Calu3 (cell line): ENCODE data around the gene CHAT. TPM values are rescaled to one million over a fixed set of nuclear protein-coding genes. Genes with fewer than 3 reads are reported as not detected.

Experiments
- BruUV-seq: library from RNA; stranded (reverse); fragments of 400-500 nt; replicated peaks from 2 replicates; lab custom pipeline; 2021; lab: Mats Ljungman, UMichigan
- CTCF ChIA-PET: fragments of 300-600 bp; sonication (Branson Sonifier 250); formaldehyde crosslinking; loops from one replicate; lab custom pipeline; 2022; ENCODE audit warnings: antibody characterized with exemption; lab: Charles Lee
- DNase-seq: peaks from one replicate; pipeline ENCODE4 v3.0.0; 2022
- H3K27ac Mint-ChIP-seq: one replicate; pipeline ENCODE4 v1.8.0; 2022; ENCODE audit warnings: mixed read lengths; ENCODE audit not compliant: unreplicated experiment
- H3K27me3 Mint-ChIP-seq: one replicate; pipeline ENCODE4 v1.8.0; 2022; ENCODE audit warnings: mixed read lengths; ENCODE audit not compliant: unreplicated experiment
- H3K36me3 Mint-ChIP-seq: one replicate; pipeline ENCODE4 v1.8.0; 2022; ENCODE audit warnings: mild to moderate bottlenecking, moderate library complexity, mixed read lengths; ENCODE audit not compliant: insufficient read depth, unreplicated experiment
- H3K4me1 Mint-ChIP-seq: one replicate; pipeline ENCODE4 v1.8.0; 2022; ENCODE audit warnings: mild to moderate bottlenecking, low read depth, mixed read lengths; ENCODE audit not compliant: unreplicated experiment
- H3K4me3 Mint-ChIP-seq: one replicate; pipeline ENCODE4 v1.8.0; 2022; ENCODE audit warnings: mild to moderate bottlenecking, low read depth, moderate library complexity, mixed read lengths; ENCODE audit not compliant: unreplicated experiment
- H3K9me3 Mint-ChIP-seq: one replicate; pipeline ENCODE4 v1.8.0; 2022; ENCODE audit warnings: low read depth, mixed read lengths; ENCODE audit not compliant: unreplicated experiment
- intact Hi-C: fragments of 100-400 bp; cut with micrococcal nuclease; formaldehyde crosslinking; loops from one replicate; pipeline ENCODE4 v1.10.0; 2022; ENCODE audit not compliant: unreplicated experiment
- total RNA-seq: library from RNA; stranded (reverse); gene quantifications from 2 replicates; pipeline ENCODE4 v1.2.3, GENCODE V29; 2022
- TF ChIP-seq, protein P1 (sequence below): fragments of 200-600 bp; IDR thresholded peaks from one replicate; pipeline ENCODE4 v1.8.0; 2022; ENCODE audit warnings: antibody characterized with exemption; ENCODE audit not compliant: unreplicated experiment

The CHAT gene
- total RNA-seq, 1 experiment from 2014 or later, result not detected

- CTCF ChIA-PET, result no interaction called here
- Mint-ChIP-seq H3K4me3 (no peak overlapping the region), H3K36me3 (no peaks in the 10 kb centered on the region), H3K4me1 (no peaks in the 10 kb centered on the region), H3K27me3 (no peaks in the 10 kb centered on the region), H3K9me3 (no peaks in the 10 kb centered on the region), H3K27ac (no peak overlapping the region)
- intact Hi-C loops, result no loop called here
- no peak for DNase-seq
- TF ChIP-seq, protein P1, sequence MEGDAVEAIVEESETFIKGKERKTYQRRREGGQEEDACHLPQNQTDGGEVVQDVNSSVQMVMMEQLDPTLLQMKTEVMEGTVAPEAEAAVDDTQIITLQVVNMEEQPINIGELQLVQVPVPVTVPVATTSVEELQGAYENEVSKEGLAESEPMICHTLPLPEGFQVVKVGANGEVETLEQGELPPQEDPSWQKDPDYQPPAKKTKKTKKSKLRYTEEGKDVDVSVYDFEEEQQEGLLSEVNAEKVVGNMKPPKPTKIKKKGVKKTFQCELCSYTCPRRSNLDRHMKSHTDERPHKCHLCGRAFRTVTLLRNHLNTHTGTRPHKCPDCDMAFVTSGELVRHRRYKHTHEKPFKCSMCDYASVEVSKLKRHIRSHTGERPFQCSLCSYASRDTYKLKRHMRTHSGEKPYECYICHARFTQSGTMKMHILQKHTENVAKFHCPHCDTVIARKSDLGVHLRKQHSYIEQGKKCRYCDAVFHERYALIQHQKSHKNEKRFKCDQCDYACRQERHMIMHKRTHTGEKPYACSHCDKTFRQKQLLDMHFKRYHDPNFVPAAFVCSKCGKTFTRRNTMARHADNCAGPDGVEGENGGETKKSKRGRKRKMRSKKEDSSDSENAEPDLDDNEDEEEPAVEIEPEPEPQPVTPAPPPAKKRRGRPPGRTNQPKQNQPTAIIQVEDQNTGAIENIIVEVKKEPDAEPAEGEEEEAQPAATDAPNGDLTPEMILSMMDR, result no peak
- no TSS peak for BruUV-seq
These were observed 36.5 kb upstream of the CHAT start for GRCh38 chr10:49577182-49577925.

GRCh38 chr10:49578392-49578791 is 35.4 kb upstream of the CHAT start:
- DNase-seq, result no peak
- TF ChIP-seq, protein P1, result no peak
- Mint-ChIP-seq H3K27ac (no peak overlapping the region), H3K4me3 (no peak overlapping the region), H3K27me3 (peaks cover 10% of the 10 kb centered on the region), H3K9me3 (no peaks in the 10 kb centered on the region), H3K36me3 (no peaks in the 10 kb centered on the region), H3K4me1 (no peaks in the 10 kb centered on the region)
- no TSS peak for BruUV-seq
- intact Hi-C loops, result no loop called here
- CTCF ChIA-PET, result no interaction called here

GRCh38 chr10:49579621-49580020 is 34.2 kb upstream of the CHAT start:
- Mint-ChIP-seq H3K36me3 (no peaks in the 10 kb centered on the region), H3K27ac (no peak overlapping the region), H3K27me3 (peaks cover 13% of the 10 kb centered on the region), H3K9me3 (no peaks in the 10 kb centered on the region), H3K4me1 (no peaks in the 10 kb centered on the region), H3K4me3 (no peak overlapping the region)
- no TSS peak for BruUV-seq
- TF ChIP-seq, protein P1, result no peak
- intact Hi-C loops, result no loop called here
- CTCF ChIA-PET, result no interaction called here
- DNase-seq, result no peak

DNA sequence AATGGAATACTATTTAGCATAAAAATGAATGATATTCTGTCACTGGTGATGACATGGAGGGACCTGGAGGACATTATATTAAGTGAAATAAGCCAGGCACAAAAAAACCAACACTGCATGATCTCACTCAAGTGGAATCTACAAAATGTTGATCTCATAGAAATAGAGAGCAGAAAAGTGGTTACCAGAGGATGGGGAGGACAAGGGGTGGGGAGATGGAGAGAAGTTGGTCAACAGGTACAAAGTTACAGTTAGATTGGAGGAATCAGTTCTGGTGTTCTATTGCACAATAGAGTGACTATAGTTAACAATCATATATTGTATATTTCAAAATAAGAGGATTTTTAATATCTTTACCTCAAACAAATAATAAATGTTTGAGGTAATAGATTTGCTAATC is 28.4 kb upstream of the CHAT start:
- Mint-ChIP-seq H3K27me3 (peaks cover 13% of the 10 kb centered on the region), H3K27ac (no peak overlapping the region), H3K9me3 (no peaks in the 10 kb centered on the region), H3K4me3 (no peak overlapping the region), H3K36me3 (no peaks in the 10 kb centered on the region), H3K4me1 (no peaks in the 10 kb centered on the region)
- CTCF ChIA-PET, result no interaction called here
- no peak for DNase-seq
- intact Hi-C loops, result no loop called here
- TF ChIP-seq, protein P1, result no peak
- BruUV-seq, result no TSS peak
